HFF-Myc (cell line): Measurements from ENCODE around the gene ACBD6.

Experiments
- DNase-seq: peaks from one replicate; pipeline ENCODE4 v3.0.0-alpha.2; 2011; ENCODE audit warnings: low read depth; ENCODE audit errors: extremely low read depth
- H3K4me3 ChIP-seq: replicated peaks from 2 replicates; pipeline ENCODE4 v1.5.1; 2011; ENCODE audit warnings: low read depth, mild to moderate bottlenecking, control low read depth, low read length
- CTCF ChIP-seq: IDR thresholded peaks from 2 replicates; pipeline ENCODE4 v1.5.1; 2012; ENCODE audit warnings: mild to moderate bottlenecking, low read depth, low read length, control low read depth; ENCODE audit errors: missing control alignments

Gene ACBD6

GRCh38 chr1:180504186-180504585 lies 1.8 kb upstream of the ACBD6 start:
- DNase-seq, result no peak
- no peak for TF ChIP-seq CTCF
- H3K4me3 ChIP-seq, result no peak overlapping the region

- no peak for DNase-seq
- TF ChIP-seq CTCF, result no peak
- peak overlapping the region; percentile 97 for H3K4me3 ChIP-seq
Measured at GRCh38 chr1:180503280-180503862, 994 bp upstream of the ACBD6 start.

- H3K4me3 ChIP-seq, result peak overlapping the region; percentile 97
- no peak for DNase-seq
- no peak for TF ChIP-seq CTCF
Measured at GRCh38 chr1:180501865-180502360, 464 bp downstream of the ACBD6 start.

GRCh38 chr1:180500689-180501088 lies 1.7 kb downstream of the ACBD6 start:
- no peak for TF ChIP-seq CTCF
- no peak for DNase-seq
- peak overlapping the region; percentile 97 for H3K4me3 ChIP-seq

- DNase-seq, result no peak
- no peak overlapping the region for H3K4me3 ChIP-seq
- no peak for TF ChIP-seq CTCF
Measured at GRCh38 chr1:180498594-180498993, 3.8 kb downstream of the ACBD6 start.

- DNase-seq, result no peak
- no peak overlapping the region for H3K4me3 ChIP-seq
- no peak for TF ChIP-seq CTCF
Measured at GRCh38 chr1:180497826-180498225, 4.6 kb downstream of the ACBD6 start.

GRCh38 chr1:180494370-180494769 lies 8.0 kb downstream of the ACBD6 start:
- TF ChIP-seq CTCF, result no peak
- DNase-seq, result no peak

More at GRCh38 chr1:180494370-180494769, 8.0 kb downstream of the ACBD6 start:
- no peak overlapping the region for H3K4me3 ChIP-seq
